ENCODE data around the gene STAT5A.
"Not testable (repeated sequence)": the region's sequence is repeated elsewhere in the genome, so short reads cannot be mapped to it uniquely, and the experiment has no call there.

Gene STAT5A

GRCh38 chr17:42338427-42338985 lies 50.2 kb downstream of the STAT5A start:
- DNase-seq: no peak

- no peak for DNase-seq
Observed at GRCh38 chr17:42339221-42339620, 50.9 kb downstream of the STAT5A start.

- no peak for DNase-seq
Observed at GRCh38 chr17:42340691-42341127, 52.4 kb downstream of the STAT5A start.

- no peak for DNase-seq
Observed at GRCh38 chr17:42341568-42341967, 53.3 kb downstream of the STAT5A start.

- no peak for DNase-seq
Observed at GRCh38 chr17:42342242-42343008, 54.1 kb downstream of the STAT5A start.

- DNase-seq: no peak
Observed at GRCh38 chr17:42345396-42346073, 57.2 kb downstream of the STAT5A start.

- DNase-seq: no peak
Observed at GRCh38 chr17:42346481-42346880, 58.2 kb downstream of the STAT5A start.

- no peak for DNase-seq
Observed at GRCh38 chr17:42347198-42347597, 58.9 kb downstream of the STAT5A start.

- no peak for DNase-seq
Observed at GRCh38 chr17:42347606-42348005, 59.3 kb downstream of the STAT5A start.

- no peak for DNase-seq
Observed at GRCh38 chr17:42348104-42348503, 59.8 kb downstream of the STAT5A start.

GRCh38 chr17:42354956-42355843 lies 66.9 kb downstream of the STAT5A start:
- no peak for DNase-seq

- no peak for DNase-seq
Observed at GRCh38 chr17:42358434-42358833, 70.1 kb downstream of the STAT5A start.

GRCh38 chr17:42359133-42359532 lies 70.8 kb downstream of the STAT5A start:
- no peak for DNase-seq

- DNase-seq: not testable (repeated sequence)
Observed at GRCh38 chr17:42360388-42360787, 72.1 kb downstream of the STAT5A start.
